Suppressor macrophage treated with lipopolysaccharide for 1 hour (primary cell): ENCODE results near the gene UXT.
"Not testable (repeated sequence)": the region's sequence is repeated elsewhere in the genome, so short reads cannot be mapped to it uniquely, and the experiment has no call there.

Source experiments
- DNase-seq, 3 donors: peaks; one replicate each; pipeline ENCODE4 v3.0.0-alpha.2; 2020 to 2022

The UXT gene

DNA sequence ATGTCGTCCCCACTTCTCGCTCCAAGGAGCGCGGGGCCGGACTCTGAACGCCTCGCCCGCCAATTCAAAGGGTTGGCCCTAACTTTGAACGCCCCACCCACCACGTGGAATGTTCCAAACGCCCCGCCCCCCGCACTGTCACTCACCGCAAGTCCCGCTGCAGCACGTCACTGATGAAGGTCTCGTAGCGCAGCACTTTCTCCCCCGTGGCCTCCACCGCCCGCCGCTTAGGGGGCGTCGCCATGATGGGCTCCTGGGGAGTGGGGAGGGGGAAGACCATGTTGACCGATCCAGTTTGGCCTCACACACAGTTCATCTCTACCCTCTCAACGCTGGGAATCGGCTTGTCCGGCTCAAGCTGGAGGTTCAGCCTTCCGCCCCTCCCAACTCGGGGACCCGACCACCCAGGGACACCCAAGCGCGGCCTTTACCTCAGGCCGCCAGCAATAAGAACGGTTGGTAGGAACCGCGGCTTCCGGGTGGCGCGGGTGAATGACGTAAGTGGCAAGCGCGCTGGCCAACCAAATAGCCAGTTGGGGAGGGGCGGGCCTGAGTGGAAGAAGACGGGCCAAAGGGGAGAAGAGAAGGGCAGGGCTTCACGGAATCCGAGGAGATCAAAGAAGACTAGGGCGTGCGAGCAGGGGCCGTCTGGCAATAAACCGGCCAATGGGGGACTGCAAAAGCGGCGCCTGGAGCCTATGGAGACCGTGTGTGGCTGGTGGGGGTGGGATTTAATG lies at the start of gene UXT:
Gene UXT, minus strand, starts transcription at position 497 of the 737 bp plus-strand sequence. Its CDS starts 253 bp downstream, at position 244.
- peak; percentile 94 to 97 (median 96) for DNase-seq

- no peak for DNase-seq
These were observed 48.2 kb upstream of the UXT start for GRCh38 chrX:47707031-47707780.

DNA sequence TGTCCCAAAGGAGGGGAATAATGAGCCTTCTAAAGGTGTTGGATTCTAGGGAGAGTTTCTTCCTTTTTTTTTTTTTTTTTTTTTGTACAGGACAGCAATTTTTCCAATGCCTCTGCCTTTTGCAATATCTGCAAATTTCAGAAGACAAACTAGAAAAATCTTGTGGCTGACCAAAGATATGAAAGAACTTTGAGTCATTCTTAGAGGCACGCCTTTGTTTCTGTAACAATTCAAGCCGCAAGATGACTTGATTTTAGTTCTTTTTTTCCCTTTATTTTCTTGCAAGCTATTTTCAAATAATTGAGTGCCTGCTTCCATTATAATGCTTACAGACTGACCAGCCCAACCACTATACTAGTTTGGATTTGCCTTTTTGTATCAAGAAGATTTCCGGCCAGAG lies 47.6 kb upstream of the UXT start:
- peak; percentile 7 to 56 (median 46) for DNase-seq

- DNase-seq: no peak
These were observed 45.8 kb upstream of the UXT start for GRCh38 chrX:47704736-47705135.

DNA sequence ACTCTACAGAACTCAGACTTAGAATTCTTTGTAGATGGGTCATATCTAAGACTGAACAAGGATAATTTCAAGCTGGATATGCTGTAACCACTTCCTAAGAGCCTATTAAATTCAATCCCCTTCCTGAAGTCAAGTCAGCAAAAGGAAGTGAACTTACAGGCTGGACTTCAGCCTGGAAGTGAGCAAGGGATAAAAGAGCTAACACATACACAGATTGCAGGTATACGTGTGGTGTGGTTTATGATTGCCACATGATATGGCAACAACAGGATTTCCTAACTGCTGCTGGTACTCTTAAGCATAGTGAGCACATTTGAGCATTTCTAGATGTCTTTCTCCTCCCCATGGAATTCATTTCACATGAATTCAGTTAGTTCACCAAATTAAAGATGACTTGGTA lies 38.2 kb upstream of the UXT start:
- DNase-seq: no peak

GRCh38 chrX:47690175-47690574 lies 31.2 kb upstream of the UXT start:
- peak in 2 of 3 donors; percentile 11 to 21 for DNase-seq

DNA sequence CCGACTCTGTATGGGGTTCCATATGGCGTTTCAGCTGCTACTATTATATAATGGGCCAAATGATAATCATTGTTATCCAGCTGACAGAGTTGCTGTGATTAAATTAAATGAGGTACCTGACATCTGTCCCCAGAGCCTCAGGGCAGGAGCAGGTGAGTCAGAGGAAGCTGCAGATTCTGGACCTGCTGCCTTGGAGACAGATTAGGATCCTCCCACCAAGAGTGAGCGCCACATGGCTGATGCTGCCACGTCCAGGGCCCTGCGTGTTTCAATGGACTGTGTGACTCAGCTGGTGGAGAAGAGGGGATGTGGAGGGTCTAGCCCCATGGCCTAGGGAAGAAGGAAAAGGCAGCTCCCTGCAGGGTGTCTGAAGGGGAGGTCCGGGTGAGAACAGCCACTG lies 28.3 kb upstream of the UXT start:
- no peak for DNase-seq

DNA sequence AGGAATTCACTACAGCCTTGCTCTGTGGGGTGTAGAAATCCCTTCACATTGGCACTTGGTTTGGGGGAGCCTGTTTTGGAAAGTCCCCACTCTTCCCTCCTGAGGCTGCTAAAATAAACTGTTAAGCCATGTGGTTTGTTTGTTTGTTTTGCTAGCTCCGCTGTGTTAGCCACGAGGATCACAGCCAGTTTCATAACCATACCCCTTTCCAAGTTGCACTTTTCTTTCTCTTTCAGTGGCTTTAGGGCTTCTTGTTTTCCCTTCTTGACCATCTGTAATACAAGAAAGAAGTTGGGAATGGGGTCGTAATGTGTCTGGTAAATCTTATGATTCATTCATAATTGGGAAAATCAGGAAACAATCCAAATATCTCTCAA lies 24.8 kb upstream of the UXT start:
- DNase-seq: peak; percentile 40 to 85 (median 52)

DNA sequence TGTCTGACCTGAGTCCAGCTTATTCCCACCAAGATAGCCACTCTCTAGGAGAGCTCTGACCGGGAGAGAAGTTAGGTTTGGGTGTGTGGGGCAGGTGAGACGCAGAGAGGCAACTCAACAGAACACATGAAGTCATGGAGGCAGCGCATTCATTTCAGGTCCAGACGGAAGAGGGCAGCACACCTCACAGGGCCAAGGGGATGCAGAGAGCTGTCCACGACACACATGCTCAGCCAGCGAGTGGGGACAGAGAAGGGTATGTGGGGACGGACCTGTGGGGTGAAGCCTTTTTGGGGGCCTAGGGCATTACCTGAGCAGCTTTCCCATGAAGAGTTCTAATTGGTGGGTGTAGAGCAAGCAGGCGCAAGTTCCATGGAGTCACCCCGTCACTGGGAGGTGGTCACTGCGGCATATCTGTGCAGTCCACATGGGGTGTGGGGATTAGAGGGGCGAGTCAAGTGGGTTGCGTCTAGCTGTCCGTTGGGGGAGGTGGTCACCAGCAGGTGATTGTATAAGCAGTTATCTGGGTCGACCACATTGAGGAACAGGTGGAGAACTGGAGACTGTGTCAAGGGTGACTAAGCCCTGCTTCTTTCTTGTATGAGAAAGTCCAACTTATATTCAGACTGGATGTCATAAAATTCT lies 24.3 kb upstream of the UXT start:
- no peak for DNase-seq

- DNase-seq: peak; percentile 51 to 58 (median 56)
These were observed 17.2 kb upstream of the UXT start for GRCh38 chrX:47675959-47676859.

DNA sequence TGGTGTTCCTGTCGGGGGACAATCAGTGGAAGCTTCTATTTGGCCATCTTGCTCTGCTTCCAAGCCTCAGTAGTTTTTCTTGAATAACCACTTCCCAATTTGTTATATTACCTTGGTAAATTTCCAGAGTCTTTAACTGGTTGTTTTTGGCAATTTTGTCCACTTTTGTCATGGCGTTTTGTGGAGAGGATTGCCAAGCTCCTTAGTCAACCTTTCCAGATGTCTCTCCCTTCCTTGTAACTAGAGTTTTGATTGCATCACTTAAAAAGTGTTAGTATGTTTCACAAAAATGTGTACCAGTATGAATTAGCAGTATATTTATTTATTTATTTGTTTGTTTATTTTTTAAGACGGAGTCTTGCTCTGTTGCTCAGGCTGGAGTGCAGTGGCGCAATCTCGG lies 15.8 kb upstream of the UXT start:
- no peak for DNase-seq

- not testable (repeated sequence) for DNase-seq
These were observed 6.8 kb upstream of the UXT start for GRCh38 chrX:47665797-47666196.

GRCh38 chrX:47664737-47665136 lies 5.8 kb upstream of the UXT start:
- DNase-seq: peak; percentile 44 to 59 (median 55)

DNA sequence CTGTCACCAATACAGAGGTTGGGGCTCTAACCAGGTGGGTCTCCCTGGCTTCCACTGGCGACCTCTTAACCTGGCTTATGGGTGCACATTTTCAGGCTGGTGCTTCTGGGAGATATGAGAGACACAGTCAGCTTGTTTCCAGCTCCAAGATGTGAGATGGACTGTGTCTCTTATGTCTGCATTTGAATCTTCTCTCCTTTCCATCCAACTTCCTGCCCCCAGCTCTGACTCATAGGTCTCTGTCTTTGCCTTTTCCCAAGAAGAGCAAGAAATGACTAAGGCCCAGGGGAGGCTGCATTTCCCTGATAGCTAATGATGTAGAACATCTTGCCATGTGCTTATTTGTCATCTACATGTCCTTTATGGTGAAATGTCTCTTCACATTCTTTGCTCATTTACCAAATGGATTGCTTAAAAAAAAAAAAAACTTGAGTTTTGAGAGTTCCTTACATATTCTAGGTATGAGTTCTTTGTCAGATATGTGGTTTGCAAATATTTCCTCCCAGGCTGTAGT lies 3.2 kb upstream of the UXT start:
- peak; percentile 86 to 95 (median 89) for DNase-seq

DNA sequence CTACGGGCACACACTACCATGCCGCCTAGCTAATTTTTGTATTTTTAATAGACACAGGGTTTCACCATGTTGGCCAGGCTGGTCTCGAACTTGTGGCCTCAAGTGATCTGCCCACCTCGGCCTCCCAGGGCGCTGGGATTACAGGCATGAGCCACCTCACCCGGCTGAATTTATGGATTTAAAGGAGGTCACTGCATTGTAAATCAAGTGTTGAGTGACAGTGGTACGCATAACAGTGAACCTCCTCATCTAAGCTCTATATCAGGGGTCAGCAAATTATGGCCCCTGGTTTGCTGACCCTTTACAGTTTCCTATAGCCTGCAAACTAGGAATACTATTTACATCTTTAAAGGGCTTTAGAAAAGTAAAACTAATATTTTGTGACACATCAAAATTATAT lies 2.6 kb upstream of the UXT start:
- no peak for DNase-seq

GRCh38 chrX:47659421-47659726 lies 394 bp upstream of the UXT start:
- DNase-seq: no peak

GRCh38 chrX:47658301-47658683 lies 688 bp downstream of the UXT start:
- DNase-seq: no peak

- DNase-seq: no peak
These were observed 7.7 kb downstream of the UXT start for GRCh38 chrX:47651043-47651905.

DNA sequence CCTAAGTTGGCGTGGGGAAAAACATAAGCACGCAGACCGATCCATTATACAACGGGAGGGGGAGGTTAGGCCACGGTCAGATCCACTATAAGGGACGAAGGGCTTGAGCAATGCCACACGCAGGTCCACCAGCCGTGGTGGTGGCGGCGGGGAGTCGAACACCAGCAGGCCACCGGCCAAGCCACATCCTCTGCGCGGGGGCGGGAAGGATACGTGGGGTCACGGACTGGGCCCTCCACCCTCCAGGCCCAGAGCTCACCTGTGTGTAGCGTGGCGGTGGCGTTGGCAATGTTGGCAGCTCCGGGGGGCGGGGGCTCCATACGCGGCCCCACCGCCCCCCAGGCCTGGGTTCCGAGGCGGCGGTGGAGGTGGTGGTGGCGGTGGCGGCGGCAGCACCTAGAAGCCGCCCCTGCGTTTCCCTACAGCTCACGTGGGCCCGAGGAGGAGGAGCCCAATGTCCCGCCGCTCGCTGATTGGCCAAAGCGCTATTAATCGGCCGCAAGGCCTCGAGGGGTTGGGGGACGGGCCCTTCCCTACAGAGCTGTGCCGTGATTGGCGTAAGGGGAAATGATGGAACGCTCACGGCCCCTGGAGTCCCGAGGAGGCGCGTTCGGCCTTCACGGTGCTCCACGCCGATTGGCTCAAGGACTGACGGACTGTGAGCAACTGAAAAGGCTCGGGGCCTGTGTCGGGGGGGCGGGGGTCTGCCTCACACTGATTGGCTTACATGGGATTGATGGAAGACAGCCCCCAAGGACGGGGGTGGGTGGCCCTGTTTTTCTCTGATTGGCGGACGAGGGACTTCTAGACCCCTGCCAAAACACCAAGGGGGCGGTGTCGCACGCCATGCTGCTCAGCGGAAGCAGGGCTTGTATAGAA lies 8.6 kb downstream of the UXT start, which contains the start of gene ELK1:
Gene ELK1, minus strand, starts transcription at position 400 of the 879 bp plus-strand sequence. CDS start 9,122 bp downstream, outside the sequence.
- DNase-seq: peak; percentile 93 to 95 (median 94)

DNA sequence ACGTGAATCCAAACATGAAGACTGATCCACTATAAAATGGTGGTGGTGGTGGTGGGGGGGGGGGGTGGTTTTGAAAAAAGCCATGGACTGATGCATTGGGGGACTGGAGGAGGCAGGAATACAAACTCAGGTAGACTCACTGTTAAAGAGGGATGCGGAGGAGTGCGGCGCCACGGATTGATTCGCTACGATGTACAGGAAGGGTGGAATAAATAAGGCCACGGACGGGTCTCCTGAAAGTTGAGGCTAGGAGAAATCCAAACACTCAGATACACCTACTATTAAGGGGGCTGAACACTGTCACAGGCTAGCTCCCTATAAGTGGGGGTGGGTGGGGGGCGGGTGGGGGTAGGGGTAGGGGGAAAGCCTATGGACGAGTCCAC lies 9.2 kb downstream of the UXT start:
- no peak for DNase-seq

- peak; percentile 46 to 75 (median 65) for DNase-seq
These were observed 9.7 kb downstream of the UXT start for GRCh38 chrX:47649271-47649670.
